HUES48 (cell line): Measurements from ENCODE around the gene MCUB.
"Not testable (repeated sequence)": the region's sequence is repeated elsewhere in the genome, so short reads cannot be mapped to it uniquely, and the experiment has no call there.

Experiments used
- H3K27ac ChIP-seq: one replicate; pipeline ENCODE4 v1.7.0; 2013; ENCODE audit warnings: low read depth, low read length, inconsistent platforms
- H3K27me3 ChIP-seq: 2 replicates; pipeline ENCODE4 v1.6.1; 2013; ENCODE audit warnings: mild to moderate bottlenecking, low read length; ENCODE audit not compliant: control insufficient read depth, insufficient read depth
- H3K36me3 ChIP-seq: 2 replicates; pipeline ENCODE4 v1.6.1; 2013; ENCODE audit warnings: low read length; ENCODE audit not compliant: control insufficient read depth, insufficient read depth
- H3K4me1 ChIP-seq: 2 replicates; pipeline ENCODE4 v1.6.1; 2013; ENCODE audit warnings: mild to moderate bottlenecking, low read length; ENCODE audit not compliant: control insufficient read depth, insufficient read depth
- H3K4me3 ChIP-seq: 2 replicates; pipeline ENCODE4 v1.5.1; 2013; ENCODE audit warnings: mild to moderate bottlenecking, low read depth, low read length
- H3K9ac ChIP-seq: 2 replicates; pipeline ENCODE4 v1.6.1; 2013; ENCODE audit warnings: mild to moderate bottlenecking, low read depth, low read length, moderate library complexity
- H3K9me3 ChIP-seq: 2 replicates; pipeline ENCODE4 v1.6.1; 2013; ENCODE audit warnings: low read length; ENCODE audit not compliant: control insufficient read depth, insufficient read depth

Gene MCUB

DNA sequence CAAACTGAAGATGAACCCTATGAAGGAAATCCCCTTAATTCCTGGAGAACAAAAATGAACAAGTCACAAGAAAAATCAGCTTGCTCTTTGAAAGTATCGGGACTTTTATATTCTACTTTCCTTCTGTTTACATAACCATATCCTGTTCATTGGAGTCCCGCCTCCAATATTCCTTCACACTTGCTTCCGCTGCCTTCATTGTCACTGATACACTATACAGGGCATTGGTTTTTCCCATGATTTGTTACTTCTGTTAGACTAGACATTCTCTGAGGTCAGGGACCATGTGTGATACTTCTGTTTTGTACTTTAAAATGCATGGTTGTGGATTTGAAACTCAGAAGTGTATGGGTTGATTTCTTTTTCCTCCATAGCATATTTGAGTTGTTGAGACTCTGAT is 18.8 kb downstream of the MCUB start:
- H3K36me3 ChIP-seq, result no peaks in the 10 kb centered on the region
- H3K4me3 ChIP-seq, result no peak overlapping the region
- no peaks in the 10 kb centered on the region for H3K4me1 ChIP-seq
- no peaks in the 10 kb centered on the region for H3K9me3 ChIP-seq
- no peak overlapping the region for H3K27ac ChIP-seq
- H3K27me3 ChIP-seq, result no peaks in the 10 kb centered on the region
- no peak overlapping the region for H3K9ac ChIP-seq

DNA sequence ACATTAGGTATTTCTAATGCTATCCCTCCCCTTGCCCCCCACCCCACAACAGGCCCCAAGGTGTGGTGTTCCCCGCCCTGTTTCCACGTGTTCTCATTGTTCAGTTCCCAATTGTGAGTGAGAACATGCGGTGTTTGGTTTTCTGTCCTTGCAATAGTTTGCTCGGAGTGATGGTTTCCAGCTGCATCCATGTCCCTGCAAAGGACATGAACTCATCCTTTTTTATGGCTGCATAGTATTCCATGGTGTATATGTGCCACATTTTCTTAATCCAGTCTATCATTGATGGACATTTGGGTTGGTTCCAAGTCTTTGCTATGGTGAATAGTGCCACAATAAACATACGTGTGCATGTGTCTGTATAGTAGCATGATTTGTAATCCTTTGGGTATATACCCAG is 20.0 kb downstream of the MCUB start:
- H3K36me3 ChIP-seq, H3K9me3 ChIP-seq, H3K27ac ChIP-seq, H3K4me1 ChIP-seq, H3K4me3 ChIP-seq, H3K9ac ChIP-seq, H3K27me3 ChIP-seq: not testable (repeated sequence)

DNA sequence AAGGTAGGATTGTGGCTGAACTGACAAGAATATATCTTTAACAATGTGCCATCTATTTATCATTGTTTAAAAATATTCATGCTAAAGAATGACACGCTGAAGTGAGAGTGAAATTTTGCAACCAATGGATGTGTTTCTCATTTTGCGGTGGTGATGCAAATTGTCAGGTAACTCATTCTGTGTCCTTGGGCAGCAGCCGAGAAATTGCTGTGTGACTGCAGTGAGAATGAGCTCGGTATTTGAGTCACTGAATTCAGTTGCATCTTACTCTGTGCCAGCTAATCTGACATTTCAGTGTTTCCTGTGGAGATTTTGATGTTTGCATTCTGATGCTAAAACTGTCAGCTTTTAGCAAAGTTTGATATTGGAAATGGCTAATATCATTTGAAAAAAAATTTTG is 28.1 kb downstream of the MCUB start:
- Histone ChIP-seq H3K4me3 (no peak overlapping the region), H3K4me1 (peaks cover 6% of the 10 kb centered on the region; the same call in 1 of the 2 replicates), H3K27me3 (no peaks in the 10 kb centered on the region), H3K9me3 (no peaks in the 10 kb centered on the region; the same call in 1 of the 2 replicates), H3K36me3 (no peaks in the 10 kb centered on the region), H3K27ac (no peak overlapping the region), H3K9ac (no peak overlapping the region)

DNA sequence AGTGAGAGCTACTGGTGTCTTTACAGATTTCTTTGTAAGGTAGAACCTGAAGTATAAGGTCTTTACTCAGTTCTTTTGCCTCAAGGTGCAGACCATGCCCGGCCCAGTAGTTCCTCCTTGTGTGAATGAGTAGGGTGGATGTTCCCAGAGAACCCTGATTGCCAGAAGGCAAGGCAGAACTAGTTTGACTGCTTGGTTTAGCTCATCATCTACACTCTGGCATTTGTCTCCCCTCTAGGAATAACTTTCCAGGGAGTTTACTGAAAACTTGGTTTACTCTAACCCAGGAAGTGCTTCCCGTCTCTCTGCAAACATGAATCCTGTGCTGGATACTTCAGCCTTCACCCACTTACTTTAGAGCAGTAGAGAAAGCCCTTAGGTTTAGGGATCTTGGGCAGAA is 29.1 kb downstream of the MCUB start:
- Histone ChIP-seq H3K27me3 (no peaks in the 10 kb centered on the region), H3K36me3 (no peaks in the 10 kb centered on the region), H3K4me3 (no peak overlapping the region), H3K9me3 (no peaks in the 10 kb centered on the region; the same call in 1 of the 2 replicates), H3K27ac (no peak overlapping the region), H3K9ac (no peak overlapping the region), H3K4me1 (peaks cover 6% of the 10 kb centered on the region; the same call in 1 of the 2 replicates)

DNA sequence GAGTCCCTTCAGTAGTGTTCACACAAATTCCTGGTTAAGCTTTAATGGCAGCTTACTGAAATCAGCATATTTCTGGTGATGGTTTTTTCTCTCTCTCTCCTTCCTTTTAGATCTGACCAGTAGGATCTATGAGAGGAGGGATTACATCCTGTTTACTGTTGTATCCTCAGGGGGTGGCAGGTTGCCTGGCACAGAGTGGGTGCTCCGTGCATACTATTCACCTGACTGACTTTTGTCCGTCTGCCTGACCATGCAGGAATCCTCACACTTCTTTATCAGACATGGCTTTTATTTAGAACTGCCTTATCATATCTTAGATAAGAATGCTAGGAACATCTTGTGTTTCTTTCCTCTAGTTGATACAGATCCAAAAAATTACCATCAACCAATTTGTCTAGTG is 29.6 kb downstream of the MCUB start:
- H3K36me3 ChIP-seq, result no peaks in the 10 kb centered on the region
- H3K27me3 ChIP-seq, result no peaks in the 10 kb centered on the region
- no peak overlapping the region for H3K27ac ChIP-seq
- H3K4me3 ChIP-seq, result no peak overlapping the region
- peaks cover 6% of the 10 kb centered on the region; the same call in 1 of the 2 replicates for H3K4me1 ChIP-seq
- no peaks in the 10 kb centered on the region; the same call in 1 of the 2 replicates for H3K9me3 ChIP-seq
- no peak overlapping the region for H3K9ac ChIP-seq

DNA sequence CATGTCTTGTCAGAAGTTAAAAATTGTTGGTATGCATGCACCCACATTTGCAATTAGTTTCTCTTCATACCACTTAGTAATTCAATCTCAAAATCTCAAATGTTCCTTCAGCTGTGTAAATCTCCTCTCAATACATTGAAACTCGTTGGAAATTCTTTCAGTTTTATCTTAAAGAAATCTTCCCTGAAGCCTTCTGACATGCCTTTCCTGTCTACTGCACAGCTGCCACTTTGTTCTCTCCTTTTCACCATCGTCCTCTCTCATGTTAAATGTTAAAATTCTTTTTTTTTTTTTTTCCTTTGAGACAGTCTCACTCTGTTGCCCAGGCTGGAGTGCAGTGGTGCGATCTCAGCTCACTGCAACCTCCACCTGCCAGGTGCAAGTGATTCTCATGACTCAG is 30.9 kb downstream of the MCUB start:
- H3K9ac ChIP-seq, result no peak overlapping the region
- H3K4me1 ChIP-seq, result peaks cover 6% of the 10 kb centered on the region; the same call in 1 of the 2 replicates
- H3K9me3 ChIP-seq, result no peaks in the 10 kb centered on the region; the same call in 1 of the 2 replicates
- no peak overlapping the region for H3K27ac ChIP-seq
- H3K36me3 ChIP-seq, result no peaks in the 10 kb centered on the region
- H3K4me3 ChIP-seq, result no peak overlapping the region
- H3K27me3 ChIP-seq, result no peaks in the 10 kb centered on the region

DNA sequence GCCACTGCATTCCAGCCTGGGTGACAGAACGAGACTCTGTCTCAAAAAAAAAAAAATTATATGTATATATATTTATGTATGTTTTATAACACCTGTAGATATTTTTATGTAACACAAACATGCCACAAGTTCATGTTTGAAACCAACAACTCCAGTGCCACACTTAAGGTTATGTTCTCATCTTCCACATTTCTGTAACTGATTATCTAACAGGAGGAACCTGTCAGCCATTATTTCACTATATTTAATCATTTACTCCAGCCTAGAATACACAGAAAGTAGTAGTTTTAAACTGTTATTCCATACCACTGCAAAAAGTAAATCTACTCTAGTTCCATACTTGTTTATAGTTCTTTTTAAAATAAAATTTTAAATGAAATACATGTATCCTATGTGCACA is 32.3 kb downstream of the MCUB start:
- Histone ChIP-seq H3K4me3 (no peak overlapping the region), H3K4me1 (peaks cover 6% of the 10 kb centered on the region; the same call in 1 of the 2 replicates), H3K9ac (no peak overlapping the region), H3K36me3 (no peaks in the 10 kb centered on the region), H3K27me3 (no peaks in the 10 kb centered on the region), H3K9me3 (no peaks in the 10 kb centered on the region), H3K27ac (no peak overlapping the region)

DNA sequence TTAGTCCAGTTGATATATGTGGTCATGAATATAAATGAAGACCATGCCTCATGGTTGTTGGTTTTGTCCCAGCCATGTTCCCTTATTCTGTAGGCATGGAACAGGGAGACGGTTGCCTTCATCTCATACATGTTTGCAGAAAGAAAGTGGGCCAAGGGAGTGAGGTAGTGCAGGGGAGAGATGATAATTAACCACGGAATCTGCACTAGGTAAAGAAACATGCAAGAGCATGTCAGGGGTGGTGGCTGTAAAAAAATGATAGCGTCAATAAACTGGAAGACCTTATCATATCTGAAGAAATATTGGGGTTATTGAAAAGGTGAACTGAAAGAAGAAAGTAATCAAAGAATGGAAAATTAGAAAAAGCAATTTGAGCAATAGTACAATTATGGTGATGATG is 35.1 kb downstream of the MCUB start:
- H3K36me3 ChIP-seq, H3K4me3 ChIP-seq, H3K27ac ChIP-seq, H3K4me1 ChIP-seq, H3K27me3 ChIP-seq, H3K9me3 ChIP-seq, H3K9ac ChIP-seq: not testable (repeated sequence)

DNA sequence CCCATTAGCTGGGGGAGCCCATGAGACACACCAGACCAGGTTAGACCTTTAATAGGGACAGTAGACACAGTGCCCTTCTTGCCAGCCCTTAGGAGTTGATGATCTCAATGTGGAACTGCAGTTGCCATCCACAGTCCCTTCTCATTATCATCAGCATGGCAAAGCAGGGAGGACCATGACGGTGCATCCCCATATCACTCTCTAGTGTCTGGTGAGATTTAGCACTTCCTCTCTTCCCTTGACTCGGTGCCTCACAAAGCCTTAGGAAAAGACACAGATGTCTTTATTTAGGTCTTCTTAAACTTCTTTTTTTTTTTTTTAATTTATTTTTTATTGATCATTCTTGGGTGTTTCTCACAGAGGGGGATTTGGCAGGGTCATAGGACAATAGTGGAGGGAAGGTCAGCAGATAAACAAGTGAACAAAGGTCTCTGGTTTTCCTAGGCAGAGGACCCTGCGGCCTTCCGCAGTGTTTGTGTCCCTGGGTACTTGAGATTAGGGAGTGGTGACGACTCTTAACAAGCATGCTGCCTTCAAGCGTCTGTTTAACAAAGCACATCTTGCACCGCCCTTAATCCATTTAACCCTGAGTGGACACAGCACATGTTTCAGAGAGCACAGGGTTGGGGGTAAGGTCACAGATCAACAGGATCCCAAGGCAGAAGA is 36.5 kb downstream of the MCUB start:
- H3K9ac ChIP-seq, H3K27ac ChIP-seq, H3K27me3 ChIP-seq, H3K4me1 ChIP-seq, H3K9me3 ChIP-seq, H3K36me3 ChIP-seq, H3K4me3 ChIP-seq: not testable (repeated sequence)

DNA sequence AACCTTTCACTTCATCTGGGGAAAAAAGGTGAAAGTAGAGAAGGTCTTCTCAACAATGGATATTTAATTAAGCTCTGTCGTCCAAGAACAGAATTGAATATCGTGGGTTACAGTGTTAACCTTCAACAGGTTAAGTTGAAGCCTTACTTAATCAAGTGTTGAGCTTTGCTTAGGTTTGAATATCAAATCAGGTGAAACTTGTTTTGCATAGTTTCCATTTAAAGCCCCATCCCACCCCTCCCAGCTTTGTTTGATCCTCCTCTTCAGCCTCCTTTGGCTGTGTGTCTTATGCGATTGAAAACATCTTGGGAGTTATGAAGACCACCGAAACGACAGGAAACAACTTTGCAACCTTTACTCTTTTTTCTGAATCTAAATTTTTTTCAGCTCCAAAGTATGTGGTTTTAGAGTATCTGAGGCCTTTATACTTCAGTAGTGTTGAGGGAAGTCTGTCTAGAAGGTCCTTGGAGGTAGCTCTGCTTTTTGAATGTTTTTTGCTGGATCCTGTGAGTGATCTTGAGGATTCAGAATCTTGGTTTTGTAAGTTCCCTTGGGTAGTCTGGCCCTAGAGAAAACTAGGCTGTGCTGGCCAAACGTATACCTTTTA is 39.1 kb downstream of the MCUB start:
- peaks cover 11% of the 10 kb centered on the region; the same call in 1 of the 2 replicates for H3K9me3 ChIP-seq
- H3K27ac ChIP-seq, result no peak overlapping the region
- no peaks in the 10 kb centered on the region for H3K27me3 ChIP-seq
- no peaks in the 10 kb centered on the region for H3K4me1 ChIP-seq
- H3K36me3 ChIP-seq, result no peaks in the 10 kb centered on the region
- no peak overlapping the region for H3K9ac ChIP-seq
- no peak overlapping the region for H3K4me3 ChIP-seq

DNA sequence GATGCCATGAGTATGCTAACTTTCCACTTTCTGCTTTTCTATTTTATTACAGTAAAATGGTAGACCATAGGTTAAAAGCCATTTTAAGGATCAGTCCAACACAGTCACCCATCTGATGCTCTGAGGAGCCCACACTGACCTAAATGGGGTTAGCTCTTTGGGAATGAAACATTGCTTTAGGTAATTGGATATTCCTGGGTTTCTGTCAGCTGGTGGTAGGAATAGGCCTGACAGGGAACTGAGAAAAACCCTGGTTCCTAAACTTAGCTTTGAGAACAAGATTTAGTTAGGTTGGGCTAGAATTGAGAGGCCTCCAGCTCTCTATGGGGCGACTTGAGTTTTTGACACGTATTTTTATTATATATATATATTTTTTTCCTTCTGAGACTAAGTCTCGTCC is 40.4 kb downstream of the MCUB start:
- H3K9me3 ChIP-seq, result peaks cover 11% of the 10 kb centered on the region; the same call in 1 of the 2 replicates
- no peaks in the 10 kb centered on the region for H3K36me3 ChIP-seq
- H3K9ac ChIP-seq, result no peak overlapping the region
- no peaks in the 10 kb centered on the region for H3K27me3 ChIP-seq
- no peak overlapping the region for H3K27ac ChIP-seq
- no peaks in the 10 kb centered on the region for H3K4me1 ChIP-seq
- no peak overlapping the region for H3K4me3 ChIP-seq
